ENCODE measurements around the gene OR6S1. TPM values are rescaled to one million over a fixed set of nuclear protein-coding genes. Genes with fewer than 3 reads are reported as not detected.
A peak's percentile ranks its signal among the peaks of the same experiment; 100 is the strongest.

OR6S1 gene
- total RNA-seq, 2 donors from 2014 or later, result not detected

DNA sequence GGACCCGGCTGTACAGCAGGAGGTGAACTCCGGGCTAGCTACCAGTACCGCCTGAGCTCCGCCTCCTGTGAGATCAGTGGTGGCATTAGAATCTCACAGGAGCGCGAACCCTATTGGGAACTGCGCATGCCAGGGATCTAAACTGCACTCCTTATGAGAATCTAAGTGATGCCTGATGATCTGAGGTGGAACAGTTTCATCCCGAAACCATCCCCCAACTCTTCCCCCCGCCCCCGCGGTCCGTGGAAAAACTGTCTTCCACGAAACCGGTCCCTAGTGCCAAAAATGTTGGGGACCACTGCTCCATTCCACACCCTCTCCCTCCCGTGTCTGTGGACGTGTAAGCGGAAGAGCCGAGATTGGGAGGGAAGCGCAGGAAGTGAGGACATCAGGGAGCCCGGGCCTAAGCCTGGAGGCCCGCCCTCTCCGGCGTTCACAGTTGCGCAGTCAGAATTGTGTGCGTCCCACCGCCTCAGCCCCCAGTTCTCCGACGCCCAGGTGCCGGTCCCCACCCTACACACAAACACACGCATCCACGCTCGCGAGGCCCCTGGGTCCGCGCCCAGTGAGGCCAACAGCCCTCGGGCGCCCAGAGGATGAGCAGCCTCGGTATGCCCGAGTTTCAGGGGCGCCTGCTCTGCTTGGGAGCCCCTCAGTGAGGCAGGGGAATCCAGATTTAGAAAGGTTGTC lies 41.1 kb upstream of the OR6S1 start:
- Histone ChIP-seq H3K4me1 (ENCODE audit: control insufficient read depth in 1 of 2, low read depth in 2 of 2) (peaks cover 18 to 37% of the 10 kb centered on the region in 2 donors), H3K9me3 (no peaks in the 10 kb centered on the region), H3K27me3 (replicated peaks; ENCODE audit: insufficient read depth) (no peaks in the 10 kb centered on the region), H3K27ac (peak overlapping the region; percentile 98 to 100), H3K4me3 (peak overlapping the region; percentile 86), H3K36me3 (no peaks in the 10 kb centered on the region)
- DNase-seq (ENCODE audit: low spot score), result peak; percentile 61
- TF ChIP-seq, protein P1, sequence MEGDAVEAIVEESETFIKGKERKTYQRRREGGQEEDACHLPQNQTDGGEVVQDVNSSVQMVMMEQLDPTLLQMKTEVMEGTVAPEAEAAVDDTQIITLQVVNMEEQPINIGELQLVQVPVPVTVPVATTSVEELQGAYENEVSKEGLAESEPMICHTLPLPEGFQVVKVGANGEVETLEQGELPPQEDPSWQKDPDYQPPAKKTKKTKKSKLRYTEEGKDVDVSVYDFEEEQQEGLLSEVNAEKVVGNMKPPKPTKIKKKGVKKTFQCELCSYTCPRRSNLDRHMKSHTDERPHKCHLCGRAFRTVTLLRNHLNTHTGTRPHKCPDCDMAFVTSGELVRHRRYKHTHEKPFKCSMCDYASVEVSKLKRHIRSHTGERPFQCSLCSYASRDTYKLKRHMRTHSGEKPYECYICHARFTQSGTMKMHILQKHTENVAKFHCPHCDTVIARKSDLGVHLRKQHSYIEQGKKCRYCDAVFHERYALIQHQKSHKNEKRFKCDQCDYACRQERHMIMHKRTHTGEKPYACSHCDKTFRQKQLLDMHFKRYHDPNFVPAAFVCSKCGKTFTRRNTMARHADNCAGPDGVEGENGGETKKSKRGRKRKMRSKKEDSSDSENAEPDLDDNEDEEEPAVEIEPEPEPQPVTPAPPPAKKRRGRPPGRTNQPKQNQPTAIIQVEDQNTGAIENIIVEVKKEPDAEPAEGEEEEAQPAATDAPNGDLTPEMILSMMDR (IDR thresholded peaks at IDR 0.05), result no peak
- ATAC-seq (ENCODE audit: insufficient number of reproducible peaks, low FRiP score, low read depth), result peak; percentile 87

DNA sequence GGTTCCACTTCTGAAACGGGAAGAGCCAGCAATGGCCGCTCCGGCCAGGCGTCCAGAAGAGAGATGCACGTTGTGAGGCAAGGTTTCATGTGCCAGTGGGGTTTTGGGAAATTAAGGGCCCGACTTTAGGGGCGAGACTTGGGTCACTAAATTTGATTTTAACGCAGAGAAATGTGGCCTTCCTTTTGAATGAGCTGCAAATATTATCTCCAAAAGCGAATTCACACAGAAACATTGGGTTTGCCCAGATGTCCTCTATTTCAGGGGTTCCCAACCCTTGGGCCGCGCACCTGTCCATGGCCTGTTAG lies 40.6 kb upstream of the OR6S1 start:
- peak overlapping the region; percentile 98 to 100 for H3K27ac ChIP-seq
- no peak for ATAC-seq (ENCODE audit: insufficient number of reproducible peaks, low FRiP score, low read depth)
- H3K27me3 ChIP-seq (replicated peaks; ENCODE audit: insufficient read depth), result no peaks in the 10 kb centered on the region
- peak overlapping the region; percentile 86 for H3K4me3 ChIP-seq
- H3K4me1 ChIP-seq (ENCODE audit: control insufficient read depth in 1 of 2, low read depth in 2 of 2), result peaks cover 16 to 32% of the 10 kb centered on the region in 2 donors
- H3K9me3 ChIP-seq, result no peaks in the 10 kb centered on the region
- H3K36me3 ChIP-seq, result no peaks in the 10 kb centered on the region
- DNase-seq (ENCODE audit: low spot score), result no peak
- TF ChIP-seq, protein P1 (IDR thresholded peaks at IDR 0.05), result no peak

DNA sequence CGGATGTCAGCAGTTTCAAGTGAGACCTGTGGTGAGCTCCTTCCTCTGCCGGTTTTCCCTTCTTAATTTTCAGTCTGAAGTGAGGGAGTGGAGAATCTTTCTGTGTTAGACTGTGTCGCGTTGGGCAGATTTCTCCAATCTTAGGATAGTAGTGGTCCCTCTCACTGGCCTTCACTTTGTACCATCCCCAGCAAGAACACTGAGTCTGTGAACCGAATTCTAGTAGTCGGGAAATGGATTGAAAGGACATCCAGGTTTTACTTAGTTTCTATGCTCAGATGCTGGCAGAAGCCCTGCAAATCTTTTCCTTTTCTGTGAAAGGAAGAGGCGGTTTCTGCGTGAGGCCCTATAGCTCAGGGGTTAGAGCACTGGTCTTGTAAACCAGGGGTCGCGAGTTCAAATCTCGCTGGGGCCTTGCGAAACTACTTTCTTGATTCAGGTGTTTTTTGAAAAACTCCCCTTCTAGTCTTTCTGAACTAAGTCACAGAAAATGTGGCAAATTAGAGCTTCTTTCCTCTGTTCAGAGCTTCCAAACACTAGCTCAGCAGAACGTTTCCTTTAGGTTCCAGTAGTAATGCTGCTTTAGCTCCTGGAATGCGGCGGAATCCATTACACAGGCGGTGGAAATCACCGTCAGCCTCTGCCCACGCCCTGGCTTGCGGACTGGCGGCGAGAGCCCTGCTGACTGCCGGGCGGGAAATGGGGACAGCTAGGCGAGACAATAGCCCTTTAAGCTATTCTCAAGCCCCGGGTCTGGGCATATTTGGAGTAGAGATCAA lies 40.0 kb upstream of the OR6S1 start:
- peak overlapping the region; percentile 98 to 100 for H3K27ac ChIP-seq
- H3K9me3 ChIP-seq, result no peaks in the 10 kb centered on the region
- no peaks in the 10 kb centered on the region for H3K36me3 ChIP-seq
- H3K4me3 ChIP-seq, result peak overlapping the region; percentile 86
- H3K27me3 ChIP-seq (replicated peaks; ENCODE audit: insufficient read depth), result no peaks in the 10 kb centered on the region
- H3K4me1 ChIP-seq (ENCODE audit: control insufficient read depth in 1 of 2, low read depth in 2 of 2), result peaks cover 11 to 27% of the 10 kb centered on the region in 2 donors
- DNase-seq (ENCODE audit: low spot score), result peak; percentile 47
- peak; percentile 56 for ATAC-seq (ENCODE audit: insufficient number of reproducible peaks, low FRiP score, low read depth)
- TF ChIP-seq, protein P1 (IDR thresholded peaks at IDR 0.05), result no peak

DNA sequence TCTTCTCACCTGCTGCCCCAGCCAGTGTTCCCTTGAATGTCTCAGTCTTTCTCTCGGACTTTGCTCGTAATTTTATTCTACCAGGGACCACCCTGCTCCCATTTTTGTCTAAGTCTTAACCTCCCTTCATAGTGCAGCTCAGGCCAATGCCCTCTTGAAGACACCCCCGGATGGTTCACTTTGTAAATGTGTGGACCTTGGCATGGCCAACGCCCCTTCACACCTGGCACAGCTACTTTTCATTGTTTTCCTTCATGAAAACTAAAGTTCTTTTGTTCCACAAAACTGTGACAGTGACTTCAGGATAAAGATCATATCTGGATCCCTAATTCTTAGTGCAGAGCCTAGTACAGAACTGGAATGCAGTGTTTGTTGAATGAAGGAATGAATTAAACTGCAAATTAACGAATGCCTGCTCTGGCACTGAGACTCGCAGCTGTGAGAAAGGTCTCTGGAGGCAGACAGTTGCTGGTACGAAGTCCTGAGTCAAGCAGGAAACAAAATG lies 39.4 kb upstream of the OR6S1 start:
- Histone ChIP-seq H3K4me3 (peak overlapping the region; percentile 86), H3K9me3 (no peaks in the 10 kb centered on the region), H3K27ac (peak overlapping the region; percentile 98 to 100), H3K4me1 (ENCODE audit: control insufficient read depth in 1 of 2, low read depth in 2 of 2) (peaks cover 11 to 21% of the 10 kb centered on the region in 2 donors), H3K36me3 (no peaks in the 10 kb centered on the region), H3K27me3 (replicated peaks; ENCODE audit: insufficient read depth) (no peaks in the 10 kb centered on the region)
- no peak for ATAC-seq (ENCODE audit: insufficient number of reproducible peaks, low FRiP score, low read depth)
- TF ChIP-seq, protein P1 (IDR thresholded peaks at IDR 0.05), result no peak
- DNase-seq (ENCODE audit: low spot score), result peak; percentile 20

DNA sequence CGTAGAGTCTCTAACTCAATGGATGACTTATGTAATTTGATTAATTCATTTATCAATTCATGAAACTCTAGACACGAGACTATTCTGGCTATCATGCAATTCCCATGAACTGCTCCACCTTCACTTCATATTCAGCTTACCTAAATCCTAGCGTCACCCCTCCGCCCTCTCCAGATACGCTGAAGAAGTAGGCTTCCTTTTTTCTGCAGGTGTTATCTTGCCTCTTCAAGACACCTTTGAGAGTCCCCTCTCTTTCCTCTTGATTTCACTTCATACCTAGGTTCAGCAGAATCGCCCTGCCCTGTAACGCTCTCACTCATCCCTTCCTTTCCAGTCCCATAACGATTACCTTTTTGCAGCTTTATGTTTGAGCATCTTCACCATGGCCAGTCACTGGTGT lies 38.9 kb upstream of the OR6S1 start:
- DNase-seq (ENCODE audit: low spot score), result no peak
- ATAC-seq (ENCODE audit: insufficient number of reproducible peaks, low FRiP score, low read depth), result no peak
- Histone ChIP-seq H3K4me1 (ENCODE audit: control insufficient read depth in 1 of 2, low read depth in 2 of 2) (peaks cover 8 to 15% of the 10 kb centered on the region in 2 donors), H3K9me3 (no peaks in the 10 kb centered on the region), H3K27me3 (replicated peaks; ENCODE audit: insufficient read depth) (no peaks in the 10 kb centered on the region), H3K36me3 (no peaks in the 10 kb centered on the region), H3K4me3 (peak overlapping the region; percentile 86), H3K27ac (peak overlapping the region in 1 of 2 donors; percentile 98)
- TF ChIP-seq, protein P1 (IDR thresholded peaks at IDR 0.05), result no peak

Measured in thoracic aorta (tissue), 2 donors.